D721Med (cell line): ENCODE data around the gene ORC5.

Experiments
- DNase-seq: peaks from one replicate; pipeline ENCODE4 v3.0.0; 2011; ENCODE audit warnings: low spot score; ENCODE audit not compliant: insufficient read length
- FAIRE-seq: peaks from 2 replicates; lab custom pipeline; 2011; peaks lifted over from hg19 to GRCh38; lab: Jason Lieb, UNC
- TF ChIP-seq, protein P1 (sequence below): IDR thresholded peaks from 2 replicates; pipeline ENCODE4 v1.5.1; 2012; ENCODE audit warnings: mild to moderate bottlenecking, control low read depth; ENCODE audit not compliant: insufficient read depth; ENCODE audit errors: missing control alignments

The ORC5 gene

DNA sequence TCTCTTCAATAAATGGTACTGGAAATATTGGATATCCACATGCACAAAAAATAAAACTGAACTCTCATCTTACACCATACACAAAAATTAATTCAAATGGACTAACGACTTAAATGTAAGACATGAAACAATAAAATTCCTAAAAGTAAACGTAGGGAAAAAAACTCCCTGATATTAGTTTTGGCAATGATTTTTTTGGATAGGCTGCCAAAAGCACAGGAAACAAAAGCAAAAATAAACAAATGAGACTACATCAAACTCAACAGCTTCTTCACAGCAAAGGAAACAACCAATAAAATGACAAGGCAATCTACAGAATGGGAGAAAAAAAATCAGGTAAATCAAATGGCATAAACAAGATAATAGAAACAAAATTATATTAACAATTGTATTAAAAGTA, 65.7 kb downstream of the ORC5 start:
- FAIRE-seq (peak; percentile 21), DNase-seq (no peak)
- TF ChIP-seq, protein P1, sequence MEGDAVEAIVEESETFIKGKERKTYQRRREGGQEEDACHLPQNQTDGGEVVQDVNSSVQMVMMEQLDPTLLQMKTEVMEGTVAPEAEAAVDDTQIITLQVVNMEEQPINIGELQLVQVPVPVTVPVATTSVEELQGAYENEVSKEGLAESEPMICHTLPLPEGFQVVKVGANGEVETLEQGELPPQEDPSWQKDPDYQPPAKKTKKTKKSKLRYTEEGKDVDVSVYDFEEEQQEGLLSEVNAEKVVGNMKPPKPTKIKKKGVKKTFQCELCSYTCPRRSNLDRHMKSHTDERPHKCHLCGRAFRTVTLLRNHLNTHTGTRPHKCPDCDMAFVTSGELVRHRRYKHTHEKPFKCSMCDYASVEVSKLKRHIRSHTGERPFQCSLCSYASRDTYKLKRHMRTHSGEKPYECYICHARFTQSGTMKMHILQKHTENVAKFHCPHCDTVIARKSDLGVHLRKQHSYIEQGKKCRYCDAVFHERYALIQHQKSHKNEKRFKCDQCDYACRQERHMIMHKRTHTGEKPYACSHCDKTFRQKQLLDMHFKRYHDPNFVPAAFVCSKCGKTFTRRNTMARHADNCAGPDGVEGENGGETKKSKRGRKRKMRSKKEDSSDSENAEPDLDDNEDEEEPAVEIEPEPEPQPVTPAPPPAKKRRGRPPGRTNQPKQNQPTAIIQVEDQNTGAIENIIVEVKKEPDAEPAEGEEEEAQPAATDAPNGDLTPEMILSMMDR, result no peak

DNA sequence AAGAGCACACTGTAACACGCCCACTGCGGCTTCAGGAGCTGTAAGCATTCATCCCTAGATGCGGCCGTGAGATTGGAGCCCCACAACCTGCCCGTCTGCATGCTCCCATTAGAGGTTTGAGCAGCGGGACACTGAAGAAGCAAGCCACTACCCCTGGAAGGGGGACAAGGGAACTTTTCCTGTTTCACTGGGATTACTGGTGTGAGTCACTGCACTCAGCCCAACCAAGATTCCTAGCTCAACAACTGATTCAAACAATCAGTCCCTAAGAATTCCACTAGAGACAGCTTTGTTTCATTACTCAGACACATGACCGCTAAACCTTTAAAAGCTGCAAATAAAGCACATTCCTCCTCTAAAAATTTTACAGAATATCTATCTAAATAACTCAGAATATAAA, 69.8 kb downstream of the ORC5 start:
- FAIRE-seq, result no peak
- DNase-seq, result no peak
- TF ChIP-seq, protein P1, result no peak

GRCh38 chr7:104137511-104137910, 70.3 kb downstream of the ORC5 start:
- DNase-seq (no peak), FAIRE-seq (no peak)

GRCh38 chr7:104136981-104137380, 70.8 kb downstream of the ORC5 start:
- TF ChIP-seq, protein P1, result no peak
- no peak for FAIRE-seq
- no peak for DNase-seq

More at GRCh38 chr7:104137511-104137910, 70.3 kb downstream of the ORC5 start:
- TF ChIP-seq, protein P1, result no peak

- DNase-seq (no peak), FAIRE-seq (no peak)
- TF ChIP-seq, protein P1, result no peak
Observed at GRCh38 chr7:104136561-104136960, 71.3 kb downstream of the ORC5 start.

GRCh38 chr7:104135760-104136558, 71.9 kb downstream of the ORC5 start:
- no peak for FAIRE-seq
- DNase-seq, result no peak
- TF ChIP-seq, protein P1, result no peak

GRCh38 chr7:104133238-104133637, 74.6 kb downstream of the ORC5 start:
- FAIRE-seq (no peak), DNase-seq (no peak)
- TF ChIP-seq, protein P1, result no peak
